ENCODE results near the gene TMED1. TPM values are rescaled to one million over a fixed set of nuclear protein-coding genes. Genes with fewer than 3 reads are reported as not detected.

The TMED1 gene
- total and polyA plus RNA-seq, 2 of the 8 experiments (the other 6 are each of a cell fraction or from before 2014, with no cell fraction given), result 26.9 to 31.9 TPM

DNA sequence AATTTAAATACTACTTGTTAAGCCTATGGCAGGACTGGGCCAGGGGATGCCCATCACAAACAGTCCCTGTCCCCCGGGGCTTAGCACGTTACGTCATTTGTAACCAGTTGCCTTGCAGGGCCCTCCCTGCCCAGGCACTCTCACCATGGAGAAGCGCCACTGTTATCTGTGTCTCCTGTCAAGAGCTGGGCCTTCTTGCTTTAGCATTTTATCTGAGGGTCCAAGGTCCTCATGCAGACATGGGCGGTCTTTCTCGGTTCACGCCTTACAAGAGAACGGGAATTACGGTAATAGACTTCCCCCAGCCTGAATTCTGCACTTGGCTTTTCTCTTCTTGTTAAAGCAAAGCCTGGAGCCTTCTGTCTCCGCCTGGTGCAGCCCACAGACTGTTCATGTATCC lies 46.1 kb downstream of the TMED1 start:
- no peak overlapping the region for H2AFZ ChIP-seq (ENCODE audit: low read length)
- no peak overlapping the region for H3K27ac ChIP-seq (ENCODE audit: low read depth, low read length)
- no peak overlapping the region for H4K8ac ChIP-seq (ENCODE audit: extremely low read depth, insufficient read depth, low read length)
- POLR2A ChIA-PET (ENCODE audit: partially characterized antibody), result interaction anchor here (0.6 to 1.1 kb wide), 2 partner anchors 12 to 71 kb away, joined by 3 read pairs; no protein-coding TSS in a partner anchor
- peaks cover 7 to 46% (median 26%) of the 10 kb centered on the region in 4 experiments for H3K36me3 ChIP-seq (ENCODE audit: control insufficient read depth in 2 of 4, insufficient read depth in 4 of 4, low read length in 3 of 4)
- no peak overlapping the region for H3K14ac ChIP-seq (ENCODE audit: insufficient read length)
- H4K91ac ChIP-seq (replicated peaks; ENCODE audit: insufficient read length, low read length), result no peak overlapping the region
- H3K79me2 ChIP-seq (ENCODE audit: control insufficient read depth in 1 of 2, insufficient read depth in 2 of 2, low read length in 2 of 2), result no peaks in the 10 kb centered on the region
- no peaks in the 10 kb centered on the region for H3K27me3 ChIP-seq (replicated peaks in 1 of 4; ENCODE audit: control insufficient read depth in 3 of 4, extremely low read depth in 1 of 4, insufficient read depth in 3 of 4, low read length in 3 of 4)
- CTCF ChIA-PET (ENCODE audit: partially characterized antibody), result interaction anchor here (0.8 kb wide), 2 partner anchors 21 to 33 kb away, joined by 3 to 4 read pairs; no protein-coding TSS in a partner anchor
- no peak overlapping the region for H3K4me3 ChIP-seq (ENCODE audit: extremely low read depth in 1 of 4, insufficient read depth in 2 of 4, low read depth in 3 of 4, low read length in 4 of 4)
- H3K4me1 ChIP-seq (replicated peaks in 1 of 4; ENCODE audit: control insufficient read depth in 3 of 4, insufficient read depth in 4 of 4, low read length in 3 of 4), result no peaks in the 10 kb centered on the region
- H3K9ac ChIP-seq (replicated peaks in 1 of 4; ENCODE audit: extremely low read depth in 1 of 4, low read depth in 3 of 4, low read length in 3 of 4), result no peak overlapping the region
- no peaks in the 10 kb centered on the region; the same call in 1 of the 2 replicates for H3K79me1 ChIP-seq (ENCODE audit: low read depth, low read length)
- H2BK20ac ChIP-seq (ENCODE audit: low read length), result no peak overlapping the region
- no peak for TF ChIP-seq CBX5 (IDR thresholded peaks at IDR 0.05; ENCODE audit: low read depth, low read length)
- no peak for TF ChIP-seq NRF1 (IDR thresholded peaks at IDR 0.05; ENCODE audit: low read depth, low read length)
- no peak for TF ChIP-seq POLR2A (IDR thresholded peaks at IDR 0.05; ENCODE audit: control extremely low read depth in 1 of 2, low read depth in 2 of 2, low read length in 2 of 2)
- TF ChIP-seq EZH2 (IDR thresholded peaks at IDR 0.05; ENCODE audit: low read depth, low read length, severe bottlenecking), result no peak
- TF ChIP-seq CHD2 (IDR thresholded peaks at IDR 0.05; ENCODE audit: low read length), result no peak
- TF ChIP-seq GABPA (IDR thresholded peaks at IDR 0.05; ENCODE audit: borderline replicate concordance, insufficient read depth, low read length), result no peak
- TF ChIP-seq TAF1 (IDR thresholded peaks at IDR 0.05; ENCODE audit: low read depth, low read length), result no peak
- TF ChIP-seq POU5F1 (IDR thresholded peaks at IDR 0.05; ENCODE audit: low read depth, low read length), result no peak
- no peak for TF ChIP-seq GTF2F1 (IDR thresholded peaks at IDR 0.05; ENCODE audit: borderline replicate concordance, low read depth, low read length)
- no peak for TF ChIP-seq CBX8 (IDR thresholded peaks at IDR 0.05; ENCODE audit: borderline replicate concordance, low read depth, low read length)
- TF ChIP-seq EP300 (IDR thresholded peaks at IDR 0.05; ENCODE audit: borderline replicate concordance in 1 of 2, low read depth in 2 of 2, low read length in 2 of 2), result no peak
- TF ChIP-seq, protein P1, sequence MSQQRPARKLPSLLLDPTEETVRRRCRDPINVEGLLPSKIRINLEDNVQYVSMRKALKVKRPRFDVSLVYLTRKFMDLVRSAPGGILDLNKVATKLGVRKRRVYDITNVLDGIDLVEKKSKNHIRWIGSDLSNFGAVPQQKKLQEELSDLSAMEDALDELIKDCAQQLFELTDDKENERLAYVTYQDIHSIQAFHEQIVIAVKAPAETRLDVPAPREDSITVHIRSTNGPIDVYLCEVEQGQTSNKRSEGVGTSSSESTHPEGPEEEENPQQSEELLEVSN (IDR thresholded peaks at IDR 0.05), result no peak
- no peak overlapping the region for H2BK5ac ChIP-seq (ENCODE audit: low read depth, low read length)
- no peak overlapping the region for H2BK15ac ChIP-seq (ENCODE audit: low read length)
- no peak for DNase-seq (ENCODE audit: low read depth in 1 of 2, low spot score in 2 of 2)
- H3K23ac ChIP-seq (ENCODE audit: insufficient read length), result no peak overlapping the region
- H3K56ac ChIP-seq (replicated peaks; ENCODE audit: insufficient read length, low read depth, low read length), result no peak overlapping the region
- 97% methylated on average over 10 of the region's 10 CpGs; no CpG with 5 or more reads in 1 of the 2 experiments for WGBS, 2 experiments (ENCODE audit: extremely low coverage in 1 of 2, insufficient coverage in 1 of 2, insufficient read length in 1 of 2, insufficient replicate concordance in 2 of 2, low coverage in 1 of 2, low lambda C conversion rate in 2 of 2, missing lambda C conversion rate in 1 of 2)
- no peak overlapping the region for H3K4me2 ChIP-seq (ENCODE audit: insufficient read depth in 1 of 2, low read depth in 2 of 2, low read length in 2 of 2)
- no peak overlapping the region for H4K5ac ChIP-seq (ENCODE audit: insufficient read length, low read depth, low read length)
- H3K9me3 ChIP-seq (ENCODE audit: insufficient read depth in 2 of 2, low read depth in 1 of 2, low read length in 1 of 2), result no peaks in the 10 kb centered on the region
- no peak overlapping the region for H3K4ac ChIP-seq (replicated peaks; ENCODE audit: insufficient read length, low read depth, low read length)
- no peak overlapping the region for H2BK120ac ChIP-seq (replicated peaks; ENCODE audit: low read depth, low read length)
- H3K23me2 ChIP-seq (ENCODE audit: low read depth, low read length), result no peaks in the 10 kb centered on the region; the same call in 1 of the 2 replicates
- H3K18ac ChIP-seq (ENCODE audit: extremely low read depth, low read length), result no peak overlapping the region
- H2BK12ac ChIP-seq (ENCODE audit: low read depth, low read length), result no peak overlapping the region
- H2AK5ac ChIP-seq (ENCODE audit: low read depth, low read length), result no peak overlapping the region
- peaks cover 0 to 5% of the 10 kb centered on the region in 2 experiments for H4K20me1 ChIP-seq (replicated peaks in 1 of 2; ENCODE audit: control insufficient read depth in 1 of 2, insufficient read depth in 2 of 2, low read length in 2 of 2)
- no peak for FAIRE-seq
